GM23338 (cell line): Measurements from ENCODE around the gene HMHB1. TPM values are rescaled to one million over a fixed set of nuclear protein-coding genes. Genes with fewer than 3 reads are reported as not detected.
"Not testable (repeated sequence)": the region's sequence is repeated elsewhere in the genome, so short reads cannot be mapped to it uniquely, and the experiment has no call there.

Experiments used
- ATAC-seq: fragments of 200-7000 bp; cut with Tn5 transposase; 3 replicates; pipeline ENCODE4 v1.9.1; 2020
- DNase-seq: peaks from one replicate; pipeline ENCODE4 v3.0.0-alpha.2; 2015; ENCODE audit warnings: low spot score
- H2AFZ ChIP-seq: fragments of 200-600 bp; sonication (generic); 2 replicates; pipeline ENCODE4 v1.8.0; 2016; ENCODE audit warnings: antibody characterized with exemption, mild to moderate bottlenecking, moderate library complexity
- H3F3A ChIP-seq: fragments of 200-600 bp; sonication (generic); replicated peaks from 2 replicates; pipeline ENCODE4 v1.8.0; 2017; ENCODE audit warnings: antibody characterized with exemption, mixed run types, low read depth
- H3K27ac ChIP-seq: fragments of 200-600 bp; sonication (generic); 2 replicates; pipeline ENCODE4 v1.6.1; 2016; ENCODE audit warnings: low read depth
- H3K27me3 ChIP-seq: fragments of 200-600 bp; sonication (generic); 2 replicates; pipeline ENCODE4 v1.8.0; 2016; ENCODE audit warnings: mild to moderate bottlenecking, mixed run types, moderate library complexity; ENCODE audit not compliant: insufficient read depth
- H3K36me3 ChIP-seq: fragments of 200-600 bp; sonication (generic); 2 replicates; pipeline ENCODE4 v1.8.0; 2016; ENCODE audit warnings: mild to moderate bottlenecking; ENCODE audit not compliant: insufficient read depth
- H3K4me1 ChIP-seq: fragments of 200-600 bp; sonication (generic); 2 replicates; pipeline ENCODE4 v1.8.0; 2016; ENCODE audit warnings: mild to moderate bottlenecking, moderate library complexity; ENCODE audit not compliant: insufficient read depth
- H3K4me2 ChIP-seq: fragments of 200-600 bp; sonication (generic); 2 replicates; pipeline ENCODE4 v1.7.1; 2017; ENCODE audit warnings: mixed run types
- H3K4me3 ChIP-seq: fragments of 200-600 bp; sonication (generic); 2 replicates; pipeline ENCODE4 v1.6.1; 2016; ENCODE audit warnings: mixed run types
- H3K79me2 ChIP-seq: fragments of 200-600 bp; sonication (generic); replicated peaks from 2 replicates; pipeline ENCODE4 v1.8.0; 2017; ENCODE audit warnings: mild to moderate bottlenecking; ENCODE audit not compliant: insufficient read depth
- H3K9me2 ChIP-seq: fragments of 200-600 bp; sonication (generic); 2 replicates; pipeline ENCODE4 v1.8.0; 2017; ENCODE audit not compliant: insufficient read depth
- H4K20me1 ChIP-seq: fragments of 200-600 bp; sonication (generic); replicated peaks from 2 replicates; pipeline ENCODE4 v1.8.0; 2017; ENCODE audit warnings: mild to moderate bottlenecking; ENCODE audit not compliant: insufficient read depth
- H3K27ac Mint-ChIP-seq: 2 replicates; pipeline ENCODE4 v1.8.0; 2020; ENCODE audit warnings: inconsistent platforms, mild to moderate bottlenecking, moderate library complexity, mixed read lengths
- H3K27me3 Mint-ChIP-seq: 3 replicates; pipeline ENCODE4 v1.8.0; 2022; ENCODE audit warnings: low read depth, mild to moderate bottlenecking, moderate library complexity, mixed read lengths, inconsistent platforms; ENCODE audit not compliant: insufficient read depth, poor library complexity
- H3K36me3 Mint-ChIP-seq: 3 replicates; pipeline ENCODE4 v1.8.0; 2021; ENCODE audit warnings: low read depth, mild to moderate bottlenecking, inconsistent platforms, moderate library complexity, mixed read lengths
- H3K4me1 Mint-ChIP-seq: 3 replicates; pipeline ENCODE4 v1.8.0; 2020; ENCODE audit warnings: mild to moderate bottlenecking, inconsistent platforms, mixed read lengths
- H3K4me3 Mint-ChIP-seq: 3 replicates; pipeline ENCODE4 v1.8.0; 2021; ENCODE audit warnings: moderate library complexity, mild to moderate bottlenecking, inconsistent platforms, mixed read lengths
- H3K9me3 Mint-ChIP-seq: 3 replicates; pipeline ENCODE4 v1.8.0; 2020; ENCODE audit warnings: moderate library complexity, mild to moderate bottlenecking, inconsistent platforms, mixed read lengths
- CREB1 ChIP-seq: fragments of 250-450 bp; sonication (Bioruptor Pico); IDR thresholded peaks from 2 replicates; pipeline ENCODE4 v1.5.0; 2020; ENCODE audit warnings: low read depth, mild to moderate bottlenecking, moderate library complexity
- CTCF ChIP-seq, 2 experiments: fragments of 200-600 bp in 1 of 2; sonication (generic) in 1 of 2; conservative IDR thresholded peaks; 2 replicates each; pipeline versions ENCODE4 v1.5.1 to v1.6.1; 2016 to 2017; ENCODE audit warnings: antibody characterized with exemption in 2 of 2, low read depth in 2 of 2, mild to moderate bottlenecking in 2 of 2, moderate library complexity in 1 of 2
- EZH2 ChIP-seq: fragments of 200-600 bp; sonication (generic); IDR thresholded peaks from one replicate; pipeline ENCODE4 v1.8.0; 2017; ENCODE audit warnings: antibody characterized with exemption, mild to moderate bottlenecking, low read depth; ENCODE audit not compliant: unreplicated experiment
- STAT1 ChIP-seq: IDR thresholded peaks from one replicate; pipeline ENCODE4 v1.6.1; 2016; ENCODE audit warnings: antibody characterized with exemption; ENCODE audit not compliant: unreplicated experiment
- ZNF114 ChIP-seq: fragments of 250-450 bp; sonication (Bioruptor Pico); IDR thresholded peaks from 2 replicates; pipeline ENCODE4 v1.5.0; 2020; ENCODE audit warnings: mild to moderate bottlenecking, moderate library complexity
- ZNF462 ChIP-seq: fragments of 250-450 bp; sonication (Bioruptor Pico); IDR thresholded peaks from 2 replicates; pipeline ENCODE4 v1.5.0; 2020; ENCODE audit warnings: mild to moderate bottlenecking, moderate library complexity
- polyA plus RNA-seq: library from polyadenylated mRNA; unstranded; fragments of >200 nt; fragmentation: Nextera tagmentation; extraction: Ambion mirVana; gene quantifications from 2 replicates; pipeline ENCODE4 v1.2.1, GENCODE V29; 2016
- total RNA-seq: library from RNA; depleted of rRNA; stranded (reverse); fragments of >200 nt; shearing (Covaris generic); gene quantifications from 2 replicates; pipeline ENCODE4 v1.2.3, GENCODE V29; 2014

HMHB1 gene
- total and polyA plus RNA-seq, 2 experiments from 2014 or later: not detected

GRCh38 chr5:143806579-143806978 is 5.4 kb upstream of the HMHB1 start (continued):
- TF ChIP-seq ZNF462 (CRISPR knock-in tag) (no peak), CREB1 (no peak), CTCF (conservative IDR thresholded peaks at IDR 0.05; ENCODE audit: low read depth in 2 of 2) (no peak), EZH2 (no peak), ZNF114 (CRISPR knock-in tag) (no peak)

GRCh38 chr5:143807401-143807800 is 4.6 kb upstream of the HMHB1 start:
- Mint-ChIP-seq H3K4me1 (no peaks in the 10 kb centered on the region; the same call in 2 of the 3 replicates), H3K9me3 (no peaks in the 10 kb centered on the region), H3K36me3 (no peaks in the 10 kb centered on the region), H3K27me3 (no peaks in the 10 kb centered on the region), H3K27ac (no peak overlapping the region), H3K4me3 (no peak overlapping the region)
- no peaks in the 10 kb centered on the region for H3K36me3 ChIP-seq
- H3K9me2 ChIP-seq: no peaks in the 10 kb centered on the region
- H3K79me2 ChIP-seq: no peaks in the 10 kb centered on the region
- no peak overlapping the region for H3K27ac ChIP-seq
- TF ChIP-seq STAT1: no peak
- no peak for ATAC-seq
- H3K4me1 ChIP-seq: no peaks in the 10 kb centered on the region
- no peak overlapping the region for H2AFZ ChIP-seq
- no peak for DNase-seq
- H4K20me1 ChIP-seq: no peaks in the 10 kb centered on the region
- no peaks in the 10 kb centered on the region for H3K27me3 ChIP-seq
- H3K4me3 ChIP-seq: no peak overlapping the region
- H3F3A ChIP-seq: no peaks in the 10 kb centered on the region
- H3K4me2 ChIP-seq: no peak overlapping the region

- H3K4me3 ChIP-seq, H3K27me3 Mint-ChIP-seq, H3K27ac Mint-ChIP-seq, H3K27ac ChIP-seq, H3F3A ChIP-seq, H3K4me1 ChIP-seq, H3K36me3 Mint-ChIP-seq, H3K27me3 ChIP-seq, H3K4me2 ChIP-seq, DNase-seq, H3K36me3 ChIP-seq, H3K79me2 ChIP-seq, H3K4me1 Mint-ChIP-seq, H2AFZ ChIP-seq, H4K20me1 ChIP-seq, H3K9me3 Mint-ChIP-seq, H3K4me3 Mint-ChIP-seq, ATAC-seq, H3K9me2 ChIP-seq: not testable (repeated sequence)
Measured at GRCh38 chr5:143816370-143816769, 4.4 kb downstream of the HMHB1 start.
